Testis (tissue), 3 donors: ENCODE results near the gene CLDN10. TPM values are rescaled to one million over a fixed set of nuclear protein-coding genes. Genes with fewer than 3 reads are reported as not detected.

ENCODE experiments used
- DNase-seq: peaks from one replicate; pipeline ENCODE4 v3.0.0-alpha.2; 2019
- H3K27ac ChIP-seq, 2 donors: fragments of 200-600 bp; sonication (generic); one replicate each; pipeline ENCODE4 v1.5.1; 2019
- H3K27me3 ChIP-seq: fragments of 200-600 bp; sonication (generic); one replicate; pipeline ENCODE4 v1.5.1; 2019
- H3K36me3 ChIP-seq: fragments of 200-600 bp; sonication (generic); one replicate; pipeline ENCODE4 v1.5.1; 2017; ENCODE audit warnings: low read depth; ENCODE audit errors: missing control alignments
- H3K4me1 ChIP-seq: fragments of 200-600 bp; sonication (generic); one replicate; pipeline ENCODE4 v1.5.1; 2019
- H3K4me3 ChIP-seq, 2 donors: fragments of 200-600 bp; sonication (generic); one replicate each; pipeline ENCODE4 v1.5.1; 2017 to 2019
- H3K9me3 ChIP-seq: fragments of 200-600 bp; sonication (generic); one replicate; pipeline ENCODE4 v1.5.1; 2017
- CTCF ChIP-seq, 3 experiments: fragments of 450-650 bp in 2 of 3; fragments of 200-600 bp in 1 of 3; sonication (generic) in 1 of 3; IDR thresholded peaks; one replicate each; pipeline ENCODE4 v1.5.1; 2016 to 2019; ENCODE audit warnings: antibody characterized with exemption in 3 of 3, mild to moderate bottlenecking in 2 of 3, moderate library complexity in 1 of 3
- POLR2A ChIP-seq: fragments of 450-650 bp; IDR thresholded peaks from one replicate; pipeline ENCODE4 v1.6.1; 2017; ENCODE audit warnings: antibody characterized with exemption, mild to moderate bottlenecking, moderate library complexity
- WGBS, 2 donors: methylation state at CpG; one replicate each; pipeline ENCODE4 v1.1.5; 2018; 5-methylcytosine and 5-hydroxymethylcytosine counted together
- intact Hi-C: fragments of 100-400 bp; cut with DNase I; formaldehyde crosslinking; loops from one replicate; pipeline ENCODE4 v1.15.1; 2023; ENCODE audit warnings: low total_unique reads
- polyA plus RNA-seq: library from polyadenylated mRNA; stranded (reverse); fragments of 350-450 nt; fragmentation: Illumina TruSeq; extraction: RNeasy Lipid Tissue Mini Kit (QIAGEN cat#74804); gene quantifications from one replicate; pipeline ENCODE4 v1.2.3, GENCODE V29; 2014; ENCODE audit warnings: low read depth, low replicate concordance; ENCODE audit not compliant: insufficient read depth
- total RNA-seq, 2 donors: library from RNA; depleted of rRNA; stranded (reverse); fragments of >200 nt; gene quantifications; one replicate each; pipeline ENCODE4 v1.2.3, GENCODE V29; 2016

CLDN10 gene
- total and polyA plus RNA-seq, 3 donors from 2014 or later: 1.3 to 3.3 (median 1.8) TPM

- Histone ChIP-seq H3K36me3 (no peaks in the 10 kb centered on the region), H3K4me1 (no peaks in the 10 kb centered on the region), H3K4me3 (no peak overlapping the region), H3K27ac (no peak overlapping the region), H3K9me3 (no peaks in the 10 kb centered on the region), H3K27me3 (no peaks in the 10 kb centered on the region)
- no peak for DNase-seq
- intact Hi-C loops: no loop called here
- WGBS, 2 donors: 85 to 89% methylated on average over 5 of the region's 5 CpGs
- TF ChIP-seq CTCF (IDR thresholded peaks at IDR 0.05) (no peak), POLR2A (no peak)
Observed at GRCh38 chr13:95570016-95570415, 17.5 kb downstream of the CLDN10 start.

- H3K27me3 ChIP-seq: no peaks in the 10 kb centered on the region
- no peaks in the 10 kb centered on the region for H3K36me3 ChIP-seq
- intact Hi-C loops: no loop called here
- H3K9me3 ChIP-seq: no peaks in the 10 kb centered on the region
- 73 to 76% methylated on average over 6 of the region's 6 CpGs for WGBS, 2 donors
- no peak overlapping the region for H3K4me3 ChIP-seq
- DNase-seq: no peak
- no peaks in the 10 kb centered on the region for H3K4me1 ChIP-seq
- H3K27ac ChIP-seq: no peak overlapping the region
- TF ChIP-seq POLR2A: no peak
- no peak for TF ChIP-seq CTCF (IDR thresholded peaks at IDR 0.05)
Observed at GRCh38 chr13:95571941-95572340, 19.4 kb downstream of the CLDN10 start.

DNA sequence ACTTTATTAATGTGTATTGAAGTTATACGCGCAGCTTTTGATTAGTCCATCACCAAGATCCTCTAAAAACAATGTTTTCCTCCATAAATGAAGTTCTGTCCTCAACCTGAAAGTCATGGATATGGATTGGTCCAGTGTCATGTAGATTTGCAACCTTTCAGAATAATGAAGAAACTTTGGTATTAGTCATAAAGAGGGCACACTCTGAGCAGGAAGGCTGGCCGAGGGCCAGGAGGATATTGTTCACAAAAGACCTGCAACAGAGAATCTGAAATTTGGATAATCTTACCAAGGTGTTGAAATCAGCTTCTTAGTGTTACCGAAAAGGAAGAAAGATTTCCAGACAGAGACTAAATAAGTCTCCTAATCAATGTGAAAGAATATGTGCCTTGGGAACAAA, 20.7 kb downstream of the CLDN10 start:
- intact Hi-C loops: no loop called here
- DNase-seq: no peak
- 89 to 91% methylated on average over 4 of the region's 4 CpGs for WGBS, 2 donors
- TF ChIP-seq POLR2A (no peak), CTCF (IDR thresholded peaks at IDR 0.05) (no peak)
- H3K27me3 ChIP-seq: no peaks in the 10 kb centered on the region
- H3K4me1 ChIP-seq: no peaks in the 10 kb centered on the region
- H3K9me3 ChIP-seq: no peaks in the 10 kb centered on the region
- H3K36me3 ChIP-seq: no peaks in the 10 kb centered on the region
- H3K4me3 ChIP-seq: no peak overlapping the region
- H3K27ac ChIP-seq: no peak overlapping the region

- intact Hi-C loops: no loop called here
- H3K9me3 ChIP-seq: no peaks in the 10 kb centered on the region
- no peak for DNase-seq
- no peaks in the 10 kb centered on the region for H3K4me1 ChIP-seq
- no peak overlapping the region for H3K4me3 ChIP-seq
- no peak overlapping the region for H3K27ac ChIP-seq
- WGBS, 2 donors: 85 to 89% methylated on average over 3 of the region's 3 CpGs
- H3K27me3 ChIP-seq: no peaks in the 10 kb centered on the region
- TF ChIP-seq POLR2A: no peak
- TF ChIP-seq CTCF (IDR thresholded peaks at IDR 0.05): no peak
- H3K36me3 ChIP-seq: no peaks in the 10 kb centered on the region
Observed at GRCh38 chr13:95579303-95579702, 26.8 kb downstream of the CLDN10 start.

GRCh38 chr13:95585867-95586266, 33.3 kb downstream of the CLDN10 start:
- Histone ChIP-seq H3K4me3 (no peak overlapping the region), H3K4me1 (no peaks in the 10 kb centered on the region), H3K27ac (no peak overlapping the region), H3K27me3 (no peaks in the 10 kb centered on the region), H3K36me3 (no peaks in the 10 kb centered on the region), H3K9me3 (no peaks in the 10 kb centered on the region)
- intact Hi-C loops: no loop called here
- no peak for DNase-seq
- WGBS, 2 donors: 94 to 96% methylated on average over 4 of the region's 4 CpGs
- TF ChIP-seq POLR2A (no peak), CTCF (IDR thresholded peaks at IDR 0.05) (no peak)
